Calu3 (cell line): Measurements from ENCODE around the gene HIPK3. TPM values are rescaled to one million over a fixed set of nuclear protein-coding genes. Genes with fewer than 3 reads are reported as not detected.

Experiments
- BruUV-seq: library from RNA; stranded (reverse); fragments of 400-500 nt; replicated peaks from 2 replicates; lab custom pipeline; 2021; lab: Mats Ljungman, UMichigan
- CTCF ChIA-PET: fragments of 300-600 bp; sonication (Branson Sonifier 250); formaldehyde crosslinking; loops from one replicate; lab custom pipeline; 2022; ENCODE audit warnings: antibody characterized with exemption; lab: Charles Lee
- DNase-seq: peaks from one replicate; pipeline ENCODE4 v3.0.0; 2022
- H3K27ac Mint-ChIP-seq: one replicate; pipeline ENCODE4 v1.8.0; 2022; ENCODE audit warnings: mixed read lengths; ENCODE audit not compliant: unreplicated experiment
- H3K27me3 Mint-ChIP-seq: one replicate; pipeline ENCODE4 v1.8.0; 2022; ENCODE audit warnings: mixed read lengths; ENCODE audit not compliant: unreplicated experiment
- H3K36me3 Mint-ChIP-seq: one replicate; pipeline ENCODE4 v1.8.0; 2022; ENCODE audit warnings: mild to moderate bottlenecking, moderate library complexity, mixed read lengths; ENCODE audit not compliant: insufficient read depth, unreplicated experiment
- H3K4me1 Mint-ChIP-seq: one replicate; pipeline ENCODE4 v1.8.0; 2022; ENCODE audit warnings: mild to moderate bottlenecking, low read depth, mixed read lengths; ENCODE audit not compliant: unreplicated experiment
- H3K4me3 Mint-ChIP-seq: one replicate; pipeline ENCODE4 v1.8.0; 2022; ENCODE audit warnings: mild to moderate bottlenecking, low read depth, moderate library complexity, mixed read lengths; ENCODE audit not compliant: unreplicated experiment
- H3K9me3 Mint-ChIP-seq: one replicate; pipeline ENCODE4 v1.8.0; 2022; ENCODE audit warnings: low read depth, mixed read lengths; ENCODE audit not compliant: unreplicated experiment
- intact Hi-C: fragments of 100-400 bp; cut with micrococcal nuclease; formaldehyde crosslinking; loops from one replicate; pipeline ENCODE4 v1.10.0; 2022; ENCODE audit not compliant: unreplicated experiment
- total RNA-seq: library from RNA; stranded (reverse); gene quantifications from 2 replicates; pipeline ENCODE4 v1.2.3, GENCODE V29; 2022
- TF ChIP-seq, protein P1 (sequence below): fragments of 200-600 bp; IDR thresholded peaks from one replicate; pipeline ENCODE4 v1.8.0; 2022; ENCODE audit warnings: antibody characterized with exemption; ENCODE audit not compliant: unreplicated experiment

HIPK3 gene
- total RNA-seq, 1 experiment from 2014 or later: 53.6 TPM

DNA sequence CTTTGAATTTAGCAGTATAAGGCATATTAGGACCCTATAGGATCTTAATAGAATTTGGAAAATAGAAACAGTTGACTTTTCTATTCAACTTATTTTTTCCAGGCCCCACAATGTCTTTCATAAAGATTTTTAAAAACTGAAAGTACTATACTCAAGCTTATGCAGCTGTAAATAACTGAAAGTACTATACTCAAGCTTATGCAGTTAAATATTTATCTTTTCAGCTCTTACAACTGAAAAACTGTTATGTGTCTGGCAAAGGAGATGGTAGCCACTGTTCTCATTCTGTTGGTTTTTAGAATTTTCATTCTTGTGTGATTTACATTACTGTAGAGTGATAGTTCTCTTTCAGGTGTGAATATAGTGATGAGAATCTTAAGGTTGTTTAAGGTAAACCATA lies 16.5 kb downstream of the HIPK3 start:
- intact Hi-C loops: no loop called here
- Mint-ChIP-seq H3K27ac (peak overlapping the region; percentile 50), H3K4me3 (no peak overlapping the region), H3K36me3 (no peaks in the 10 kb centered on the region), H3K9me3 (no peaks in the 10 kb centered on the region), H3K27me3 (no peaks in the 10 kb centered on the region), H3K4me1 (peaks cover 37% of the 10 kb centered on the region)
- DNase-seq: no peak
- CTCF ChIA-PET: interaction anchor here (0.6 to 1.2 kb wide), 4 partner anchors 11 to 702 kb away, joined by 3 to 7 read pairs (median 3); no protein-coding TSS in a partner anchor
- TF ChIP-seq, protein P1, sequence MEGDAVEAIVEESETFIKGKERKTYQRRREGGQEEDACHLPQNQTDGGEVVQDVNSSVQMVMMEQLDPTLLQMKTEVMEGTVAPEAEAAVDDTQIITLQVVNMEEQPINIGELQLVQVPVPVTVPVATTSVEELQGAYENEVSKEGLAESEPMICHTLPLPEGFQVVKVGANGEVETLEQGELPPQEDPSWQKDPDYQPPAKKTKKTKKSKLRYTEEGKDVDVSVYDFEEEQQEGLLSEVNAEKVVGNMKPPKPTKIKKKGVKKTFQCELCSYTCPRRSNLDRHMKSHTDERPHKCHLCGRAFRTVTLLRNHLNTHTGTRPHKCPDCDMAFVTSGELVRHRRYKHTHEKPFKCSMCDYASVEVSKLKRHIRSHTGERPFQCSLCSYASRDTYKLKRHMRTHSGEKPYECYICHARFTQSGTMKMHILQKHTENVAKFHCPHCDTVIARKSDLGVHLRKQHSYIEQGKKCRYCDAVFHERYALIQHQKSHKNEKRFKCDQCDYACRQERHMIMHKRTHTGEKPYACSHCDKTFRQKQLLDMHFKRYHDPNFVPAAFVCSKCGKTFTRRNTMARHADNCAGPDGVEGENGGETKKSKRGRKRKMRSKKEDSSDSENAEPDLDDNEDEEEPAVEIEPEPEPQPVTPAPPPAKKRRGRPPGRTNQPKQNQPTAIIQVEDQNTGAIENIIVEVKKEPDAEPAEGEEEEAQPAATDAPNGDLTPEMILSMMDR: no peak
- no TSS peak for BruUV-seq

DNA sequence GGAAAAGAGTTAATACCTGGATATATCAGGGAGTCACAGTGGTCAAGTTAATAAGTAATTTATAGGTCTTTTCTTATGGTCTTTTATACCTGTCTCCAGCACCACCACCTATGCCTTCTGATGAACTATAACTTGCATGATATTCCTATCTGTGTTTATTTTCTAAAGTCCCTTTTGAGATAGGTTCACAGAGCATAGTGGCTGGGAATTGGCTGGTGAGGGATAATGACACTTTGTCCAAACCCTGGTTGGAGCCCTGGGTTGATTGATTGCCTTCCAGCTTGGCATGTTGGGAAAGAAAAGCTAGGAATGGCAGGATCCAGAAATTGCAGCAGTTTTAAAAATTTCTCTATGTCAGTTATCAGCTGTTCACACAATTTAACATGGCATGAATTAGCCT lies 23.2 kb downstream of the HIPK3 start:
- Mint-ChIP-seq H3K27ac (no peak overlapping the region), H3K4me1 (peaks cover 39% of the 10 kb centered on the region)
- intact Hi-C loops: no loop called here

DNA sequence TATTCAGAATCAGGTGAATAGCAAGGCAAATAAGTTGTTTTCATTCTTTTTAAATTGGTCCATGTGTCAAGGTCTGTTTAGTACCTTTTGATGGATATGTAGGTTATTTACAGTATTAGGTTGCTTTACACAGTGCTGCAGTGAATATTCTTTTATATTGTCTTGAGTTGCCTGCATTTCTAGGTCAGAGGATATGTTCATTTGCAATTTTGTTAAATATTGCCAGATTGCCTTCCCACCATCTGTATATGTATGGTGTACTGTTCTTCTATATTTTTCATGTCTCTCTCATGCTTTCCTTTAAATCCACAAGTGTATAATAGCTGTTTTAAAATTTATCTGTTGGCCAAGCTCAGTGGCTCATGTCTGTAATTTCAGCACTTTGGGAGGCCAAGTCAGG lies 24.6 kb downstream of the HIPK3 start:
- Mint-ChIP-seq H3K36me3 (no peaks in the 10 kb centered on the region), H3K4me1 (peaks cover 33% of the 10 kb centered on the region), H3K27me3 (no peaks in the 10 kb centered on the region), H3K9me3 (no peaks in the 10 kb centered on the region), H3K27ac (no peak overlapping the region), H3K4me3 (no peak overlapping the region)
- intact Hi-C loops: no loop called here
- DNase-seq: no peak
- CTCF ChIA-PET: no interaction called here
- BruUV-seq: no TSS peak
- TF ChIP-seq, protein P1: no peak

More for the DNA sequence above, 23.2 kb downstream of the HIPK3 start:
- BruUV-seq: no TSS peak
- Mint-ChIP-seq H3K27me3 (no peaks in the 10 kb centered on the region), H3K36me3 (no peaks in the 10 kb centered on the region), H3K9me3 (no peaks in the 10 kb centered on the region), H3K4me3 (no peak overlapping the region)
- no peak for DNase-seq
- TF ChIP-seq, protein P1: no peak
- CTCF ChIA-PET: no interaction called here

DNA sequence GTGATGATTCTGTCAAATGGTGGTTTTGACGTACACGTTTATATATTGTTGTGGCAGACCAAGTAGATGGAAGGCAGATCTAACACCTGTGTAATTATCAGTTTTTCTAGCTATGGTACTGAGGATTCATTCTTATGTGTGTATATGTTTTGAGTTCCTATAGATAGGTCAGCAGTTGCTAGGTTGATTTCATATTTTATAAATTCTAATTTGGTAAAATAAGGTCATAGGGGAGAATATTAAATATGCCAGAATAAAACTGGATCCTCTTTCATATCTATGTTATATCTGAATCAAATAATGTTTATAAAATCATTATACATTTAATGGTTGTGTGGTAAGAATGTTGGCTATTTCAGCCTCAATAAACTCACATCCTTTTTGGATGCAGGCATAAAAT lies 27.6 kb downstream of the HIPK3 start:
- H3K27ac Mint-ChIP-seq: no peak overlapping the region
- no peaks in the 10 kb centered on the region for H3K27me3 Mint-ChIP-seq
- DNase-seq: no peak
- CTCF ChIA-PET: interaction anchor here (0.7 kb wide), 1 partner anchor 11 kb away, joined by 3 read pairs; no protein-coding TSS in a partner anchor
- no TSS peak for BruUV-seq
- H3K4me1 Mint-ChIP-seq: peaks cover 19% of the 10 kb centered on the region
- no peaks in the 10 kb centered on the region for H3K36me3 Mint-ChIP-seq
- H3K9me3 Mint-ChIP-seq: no peaks in the 10 kb centered on the region
- intact Hi-C loops: no loop called here
- TF ChIP-seq, protein P1: no peak
- H3K4me3 Mint-ChIP-seq: no peak overlapping the region
